Astrocyte of the spinal cord (primary cell): ENCODE results near the gene AFTPH.

Source experiments
- DNase-seq: peaks from one replicate; pipeline ENCODE4 v3.0.0; 2011; ENCODE audit warnings: low read depth, low spot score
- H3K4me3 ChIP-seq: 2 replicates; pipeline ENCODE4 v1.5.1; 2011; ENCODE audit warnings: low read depth, mild to moderate bottlenecking, low read length, moderate library complexity
- CTCF ChIP-seq: IDR thresholded peaks from 2 replicates; pipeline ENCODE4 v1.5.1; 2012; ENCODE audit warnings: low read depth, mild to moderate bottlenecking, low read length, inconsistent platforms
- in situ Hi-C: cut with HindIII; loops from 2 replicates; pipeline ENCODE4 v1.10.0; 2017; ENCODE audit warnings: low sequenced_read_pairs

The AFTPH gene

DNA sequence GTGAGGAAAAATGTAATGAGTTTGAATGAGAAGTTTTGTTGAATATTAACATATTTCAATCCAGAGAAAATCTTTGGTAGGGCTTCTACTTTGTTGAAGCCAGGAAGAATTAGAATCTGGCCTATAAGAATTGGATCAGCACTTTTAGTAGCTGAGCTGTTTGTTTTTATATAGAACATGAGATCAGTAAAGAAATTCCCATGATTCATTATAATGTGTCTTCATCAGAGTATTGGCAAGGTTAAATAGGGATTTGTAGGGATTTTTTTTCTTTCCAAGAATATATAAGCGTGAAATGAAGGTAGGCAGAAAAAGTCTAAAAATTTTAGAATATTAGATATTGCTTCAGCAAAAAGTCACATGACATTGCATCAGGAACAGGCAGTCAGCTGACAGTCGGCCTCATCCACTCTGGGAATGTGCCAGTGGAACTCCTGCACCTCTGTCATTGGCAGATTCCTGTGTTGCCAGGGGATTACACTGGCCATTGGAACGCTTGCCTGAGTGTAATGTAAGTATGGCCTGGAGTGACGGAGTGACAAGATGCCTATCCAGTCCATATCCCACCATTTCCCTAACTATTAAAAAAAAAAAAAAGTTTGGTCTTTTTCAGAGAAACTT lies 69.0 kb downstream of the AFTPH start:
- H3K4me3 ChIP-seq: no peak overlapping the region
- no peak for TF ChIP-seq CTCF
- no peak for DNase-seq
- in situ Hi-C loops: no loop called here

- in situ Hi-C loops: no loop called here
- no peak for TF ChIP-seq CTCF
- no peak overlapping the region for H3K4me3 ChIP-seq
- no peak for DNase-seq
Measured at GRCh38 chr2:64594226-64594989, 70.3 kb downstream of the AFTPH start.

DNA sequence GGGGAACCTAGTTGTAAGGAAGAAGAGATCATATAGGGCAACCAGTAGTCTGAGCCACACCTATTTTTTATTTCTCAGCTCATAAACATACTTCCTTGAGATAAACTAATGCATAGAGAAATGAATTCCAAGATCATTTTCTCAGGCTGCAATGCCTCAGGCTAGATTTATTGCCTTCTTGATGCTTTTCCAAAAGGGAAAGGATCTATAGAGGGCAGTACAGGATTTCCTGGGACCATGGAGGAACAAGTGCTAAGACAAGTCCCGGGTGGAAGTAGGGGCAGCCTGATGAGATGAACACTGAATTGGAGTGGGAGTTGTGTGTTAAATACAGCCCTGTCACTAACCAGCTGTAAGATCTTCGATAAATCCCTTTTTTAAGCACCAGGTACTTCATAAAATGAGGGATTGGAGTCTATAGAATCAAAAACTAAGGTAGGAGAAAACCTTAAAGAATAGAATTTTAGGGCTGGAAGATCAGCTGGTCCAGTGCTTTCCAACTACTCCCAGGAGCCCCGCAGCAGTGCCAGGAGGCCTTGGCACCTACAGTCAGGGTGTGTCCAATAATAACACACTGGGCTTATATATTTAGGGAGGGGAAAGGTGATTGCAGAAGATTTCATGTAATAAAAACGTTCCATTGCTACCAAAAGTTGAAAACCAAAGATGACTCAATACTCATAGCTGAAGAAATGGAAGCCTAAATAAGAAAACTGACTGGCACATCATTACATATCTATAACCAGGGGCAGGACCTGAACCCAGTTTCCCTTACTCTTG lies 71.5 kb downstream of the AFTPH start:
- in situ Hi-C loops: no loop called here
- TF ChIP-seq CTCF: peak; percentile 37
- peak; percentile 20 for DNase-seq
- no peak overlapping the region for H3K4me3 ChIP-seq

DNA sequence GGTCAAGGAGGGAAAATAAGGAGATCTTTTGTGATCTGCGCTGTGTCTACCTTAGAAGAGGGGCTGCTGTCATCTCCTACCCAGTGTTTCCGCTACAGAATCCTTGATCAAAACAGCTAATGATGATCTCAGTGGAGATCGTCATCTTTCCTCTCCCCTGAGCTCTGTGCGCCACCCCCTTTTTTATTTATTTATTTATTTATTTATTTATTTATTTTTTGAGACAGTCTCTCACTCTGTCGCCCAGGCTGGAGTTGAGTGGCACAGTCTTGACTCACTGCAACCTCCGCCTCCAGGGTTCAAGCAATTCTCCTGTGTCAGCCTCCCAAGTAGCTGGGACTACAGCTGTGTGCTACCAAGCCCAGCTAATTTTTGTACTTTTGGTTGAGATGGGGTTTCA lies 74.1 kb downstream of the AFTPH start:
- in situ Hi-C loops: no loop called here
- no peak for TF ChIP-seq CTCF
- DNase-seq: no peak
- no peak overlapping the region for H3K4me3 ChIP-seq

DNA sequence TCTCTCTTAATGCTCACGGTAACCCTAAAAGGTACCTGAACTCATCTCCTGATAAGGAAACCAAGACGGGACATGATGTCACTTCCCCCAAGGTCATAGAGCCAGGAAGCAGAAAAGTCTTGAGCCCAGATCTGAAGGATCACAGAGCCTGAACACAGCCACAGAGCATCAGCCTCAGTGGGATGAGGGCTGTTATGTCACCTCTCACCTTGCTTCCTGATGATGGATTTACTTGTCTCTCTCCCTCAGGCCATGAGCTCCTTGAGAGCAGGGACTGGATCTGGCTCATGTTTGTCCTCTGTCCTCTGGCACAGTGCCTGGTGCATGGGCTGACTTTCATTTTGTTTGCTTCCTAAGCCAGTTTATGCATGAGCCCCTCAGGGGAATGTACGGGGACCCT lies 75.3 kb downstream of the AFTPH start:
- DNase-seq: no peak
- in situ Hi-C loops: no loop called here
- no peak for TF ChIP-seq CTCF

DNA sequence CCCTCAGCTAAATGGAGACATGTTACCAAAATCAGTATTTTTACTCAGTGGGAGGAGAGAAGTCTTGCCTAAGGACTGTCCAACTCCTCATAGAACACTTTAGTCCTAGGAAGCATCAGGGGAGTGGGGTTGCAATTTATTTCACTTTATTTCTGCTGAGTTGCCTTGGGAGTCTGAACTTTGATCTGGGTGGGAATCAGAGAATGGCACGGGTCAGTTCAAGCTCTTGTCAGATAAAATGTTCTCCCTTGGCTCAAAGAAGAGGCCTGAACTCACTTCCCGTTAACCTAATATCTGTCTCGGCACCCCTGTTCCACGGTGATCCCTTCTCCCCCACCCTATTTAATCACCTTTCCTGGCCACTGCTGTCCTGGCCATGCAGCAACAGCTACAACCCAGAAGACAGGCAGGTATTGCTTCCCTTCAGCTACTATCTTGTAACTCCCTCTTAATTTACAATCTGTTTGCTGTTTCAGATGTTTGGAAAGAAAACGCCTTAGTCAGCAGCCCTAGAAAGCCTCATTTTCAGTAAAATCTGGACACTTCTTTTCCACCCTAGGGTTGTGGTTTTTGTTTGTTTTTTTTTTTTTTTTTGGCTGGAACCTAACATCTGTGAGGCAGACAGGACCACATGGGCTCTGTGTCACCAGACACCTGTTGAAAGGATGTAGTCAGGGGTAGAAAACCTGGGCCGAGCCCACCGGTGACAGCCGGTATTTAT lies 77.1 kb downstream of the AFTPH start:
- in situ Hi-C loops: no loop called here
- DNase-seq: no peak
- TF ChIP-seq CTCF: no peak
- H3K4me3 ChIP-seq: no peak overlapping the region

More for the DNA sequence above, 75.3 kb downstream of the AFTPH start:
- no peak overlapping the region for H3K4me3 ChIP-seq
